ENCODE results near the gene POU3F3.

Gene POU3F3

DNA sequence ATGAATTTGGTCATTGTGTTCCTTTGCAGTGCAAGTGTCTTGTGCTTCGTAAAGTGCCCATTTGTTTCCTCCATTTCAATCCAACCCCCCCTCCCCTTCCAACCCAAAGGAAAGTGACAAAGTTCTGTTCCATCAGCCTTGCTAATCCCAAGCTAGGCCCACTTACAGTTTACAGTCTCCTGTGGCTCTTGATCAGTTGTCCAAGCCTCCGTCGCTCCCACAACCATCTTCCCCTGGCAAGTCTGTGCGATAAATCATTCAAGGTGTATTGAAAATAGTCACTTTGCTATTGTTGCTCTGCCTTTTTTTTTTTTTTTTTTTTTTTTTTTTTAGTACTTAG is 6.5 kb downstream of the POU3F3 start:
- DNase-seq (ENCODE audit: low read depth in 2 of 2), result no peak

DNA sequence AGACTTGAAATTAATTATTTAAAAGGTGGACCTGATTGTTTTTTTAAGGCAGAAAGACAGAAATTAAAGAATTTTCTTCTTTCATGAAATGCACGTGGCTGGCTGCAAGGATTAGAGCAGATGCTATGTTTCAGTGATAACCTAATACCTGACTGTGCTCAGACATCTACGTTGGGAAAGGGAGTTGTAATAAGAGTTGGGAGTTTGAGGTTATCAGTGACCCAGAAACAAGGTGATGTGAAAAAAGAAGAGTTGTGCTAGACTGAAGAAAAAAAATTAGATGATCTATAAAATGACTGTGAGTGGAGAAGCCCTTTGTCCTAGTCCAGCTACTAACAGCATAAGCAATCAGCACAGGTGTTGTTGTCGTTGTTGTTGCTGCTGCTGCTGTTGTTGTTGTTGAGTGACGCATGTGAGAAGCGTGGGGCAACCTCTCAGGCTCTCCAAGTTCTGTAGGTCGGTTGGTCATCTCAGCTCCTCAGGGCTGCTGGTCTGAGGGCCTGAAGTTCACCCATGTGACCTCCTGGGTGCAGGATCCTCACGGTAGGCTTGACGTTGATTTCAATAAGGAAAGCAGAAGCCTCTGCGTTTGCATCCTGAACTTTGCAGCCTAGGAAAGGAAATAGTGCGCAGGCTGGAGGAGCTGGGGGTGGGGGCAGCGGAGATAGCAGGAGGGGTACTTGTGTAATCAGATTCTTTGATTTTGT is 7.6 kb downstream of the POU3F3 start:
- no peak for DNase-seq (ENCODE audit: low read depth in 2 of 2)

DNA sequence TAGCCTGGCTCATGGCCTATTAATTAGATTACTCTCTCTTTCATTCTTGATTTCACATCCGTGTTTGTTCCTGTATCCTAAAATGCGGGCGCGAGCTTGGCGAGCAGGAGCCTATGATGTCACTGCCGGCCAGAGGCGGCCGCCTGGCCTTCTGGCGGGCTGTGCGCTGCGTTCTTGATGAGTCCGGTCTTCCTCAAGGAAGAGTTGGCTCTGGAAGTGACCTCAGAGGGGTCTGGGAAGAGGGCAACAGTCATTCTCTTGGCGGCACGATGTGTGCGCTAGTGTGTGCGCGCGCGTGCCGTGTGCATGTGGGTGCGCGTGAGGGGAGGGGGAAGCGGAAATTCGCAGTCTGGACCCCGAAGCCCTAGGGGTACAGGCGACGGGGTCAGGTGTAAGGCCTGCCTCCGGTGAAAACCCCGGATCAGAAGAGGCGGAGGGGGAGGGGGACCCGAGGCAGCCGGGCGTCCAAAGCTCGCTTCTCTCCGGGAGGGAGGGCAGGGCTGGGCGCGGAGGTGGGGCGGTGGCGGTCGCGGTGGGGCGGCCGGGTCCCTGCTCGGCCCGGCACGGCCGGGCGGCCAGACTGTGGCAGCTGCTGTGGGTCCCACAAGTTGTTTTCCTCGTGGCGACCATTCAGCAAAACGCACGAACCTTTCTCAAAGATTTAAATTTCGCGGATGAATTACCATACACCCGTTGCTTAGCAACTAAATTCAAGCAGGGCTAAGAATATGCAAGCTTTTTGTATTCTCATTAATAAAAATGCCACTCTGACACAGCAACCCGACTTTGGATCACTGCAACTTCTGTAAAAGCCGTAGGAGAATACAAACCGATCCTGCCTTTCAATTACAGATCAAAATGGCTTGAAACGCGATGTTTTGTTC is 8.4 kb downstream of the POU3F3 start:
- no peak for DNase-seq (ENCODE audit: low read depth in 2 of 2)

DNA sequence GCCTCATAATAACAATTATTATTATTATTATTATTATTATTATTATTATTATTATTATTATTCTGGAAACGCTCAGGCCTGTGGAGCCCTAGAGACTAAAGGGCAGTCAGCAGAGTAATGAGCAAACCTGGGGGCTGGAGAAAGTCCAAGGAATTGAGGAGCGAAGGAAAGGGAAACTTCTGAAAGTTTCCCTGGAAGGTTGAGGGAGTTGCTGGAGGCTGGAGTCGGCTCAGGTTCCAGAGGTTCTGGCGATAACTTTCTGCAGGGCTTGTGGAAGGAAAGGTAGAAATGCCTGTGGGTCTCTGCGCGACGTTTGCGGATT is 9.2 kb downstream of the POU3F3 start:
- DNase-seq (ENCODE audit: low read depth in 2 of 2), result no peak

DNA sequence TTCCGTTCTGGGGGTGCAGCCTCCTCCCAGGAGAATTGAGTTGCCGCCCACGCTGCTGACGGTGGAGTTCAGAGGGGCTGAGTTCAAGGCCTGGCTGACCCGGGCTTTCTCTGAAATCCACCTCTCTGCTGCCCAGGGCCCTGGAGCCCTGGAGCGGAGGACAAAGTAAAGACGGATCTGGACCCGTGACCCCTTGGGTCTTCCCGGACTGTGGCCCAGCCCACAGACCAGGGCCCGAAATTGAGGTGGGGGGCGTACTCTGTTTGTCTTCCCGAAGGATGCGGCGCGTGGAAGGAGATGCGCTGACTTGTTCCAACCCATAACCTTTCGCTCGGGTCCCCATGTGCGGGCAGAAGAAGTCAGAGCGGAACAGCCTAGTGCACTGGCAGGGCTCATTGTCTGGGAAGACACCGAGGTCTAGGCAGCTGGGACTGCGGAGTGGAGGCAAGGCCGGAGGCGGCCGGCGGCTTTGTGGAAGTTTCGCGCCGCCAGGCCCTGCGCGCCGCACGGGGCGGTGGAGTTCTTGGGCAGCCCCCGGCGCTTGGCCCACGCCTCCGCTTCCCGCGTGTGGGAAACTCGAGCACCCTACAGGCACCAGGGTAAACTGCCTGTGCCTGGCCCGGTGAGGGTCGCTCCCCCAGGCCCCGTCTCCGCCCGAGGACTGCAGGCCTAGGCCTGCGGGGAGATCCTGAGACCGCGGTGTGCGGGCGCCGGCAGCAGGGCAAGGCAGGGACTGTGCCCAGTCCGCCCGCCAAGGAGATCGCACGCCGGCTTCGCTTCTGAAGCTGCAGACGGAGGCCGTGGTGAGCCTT is 9.8 kb downstream of the POU3F3 start:
- no peak for DNase-seq (ENCODE audit: low read depth in 2 of 2)

DNA sequence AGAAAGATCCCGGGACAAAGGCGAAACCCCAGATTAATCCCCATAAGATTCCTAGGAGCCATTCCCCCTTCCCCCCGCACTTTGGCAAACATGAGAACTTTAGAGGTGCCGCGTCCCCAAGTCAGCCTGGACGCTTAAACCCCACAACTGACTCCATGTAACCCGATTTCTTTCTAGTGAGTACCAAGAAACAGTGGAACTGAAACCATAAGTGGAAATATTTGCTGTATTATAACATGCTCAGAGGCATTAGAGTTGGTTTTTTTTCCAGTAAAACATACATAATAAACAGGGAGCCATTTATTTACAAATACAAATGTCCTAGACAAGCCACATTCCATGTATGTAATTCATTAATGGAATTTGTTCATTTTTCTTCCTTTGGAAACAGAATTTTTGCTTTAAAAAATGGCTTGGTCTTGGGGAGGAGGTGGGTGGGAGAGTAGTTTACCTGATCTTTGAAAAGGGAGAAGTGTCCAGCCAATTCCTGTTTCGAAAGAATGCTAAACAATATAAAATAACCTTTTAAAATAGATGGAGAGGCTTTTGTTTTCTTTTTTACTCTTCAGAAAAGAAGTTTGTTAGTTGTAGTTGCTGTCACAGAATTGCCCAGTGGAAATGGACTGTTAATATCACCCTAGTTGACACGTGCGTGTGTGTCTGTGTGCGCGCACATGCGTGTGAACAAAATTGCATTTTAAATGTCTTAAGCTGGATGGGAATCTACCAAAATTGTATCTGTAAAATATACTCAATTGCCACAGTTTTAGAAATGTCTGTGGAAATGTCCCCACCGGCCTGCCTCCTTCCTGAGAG is 10.6 kb downstream of the POU3F3 start:
- no peak for DNase-seq (ENCODE audit: low read depth in 2 of 2)

DNA sequence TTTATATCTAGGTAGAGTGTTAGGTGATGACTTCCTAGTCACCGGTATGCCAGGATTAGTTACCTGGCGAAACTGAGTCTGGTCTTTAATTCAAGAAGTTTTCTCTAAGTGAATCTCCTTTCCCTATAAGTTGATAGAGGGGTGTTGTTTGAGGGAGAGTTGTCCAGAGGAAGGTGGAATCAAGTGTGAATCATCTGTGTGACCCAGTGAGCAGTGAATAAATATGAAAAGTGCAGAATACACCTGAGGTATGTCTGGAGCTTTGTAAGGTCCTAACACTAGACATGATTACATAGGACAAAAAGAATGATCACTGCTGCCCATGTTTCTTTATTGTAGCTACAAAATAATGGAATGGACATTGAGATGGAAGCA is 11.2 kb downstream of the POU3F3 start:
- DNase-seq (ENCODE audit: low read depth in 2 of 2), result no peak

DNA sequence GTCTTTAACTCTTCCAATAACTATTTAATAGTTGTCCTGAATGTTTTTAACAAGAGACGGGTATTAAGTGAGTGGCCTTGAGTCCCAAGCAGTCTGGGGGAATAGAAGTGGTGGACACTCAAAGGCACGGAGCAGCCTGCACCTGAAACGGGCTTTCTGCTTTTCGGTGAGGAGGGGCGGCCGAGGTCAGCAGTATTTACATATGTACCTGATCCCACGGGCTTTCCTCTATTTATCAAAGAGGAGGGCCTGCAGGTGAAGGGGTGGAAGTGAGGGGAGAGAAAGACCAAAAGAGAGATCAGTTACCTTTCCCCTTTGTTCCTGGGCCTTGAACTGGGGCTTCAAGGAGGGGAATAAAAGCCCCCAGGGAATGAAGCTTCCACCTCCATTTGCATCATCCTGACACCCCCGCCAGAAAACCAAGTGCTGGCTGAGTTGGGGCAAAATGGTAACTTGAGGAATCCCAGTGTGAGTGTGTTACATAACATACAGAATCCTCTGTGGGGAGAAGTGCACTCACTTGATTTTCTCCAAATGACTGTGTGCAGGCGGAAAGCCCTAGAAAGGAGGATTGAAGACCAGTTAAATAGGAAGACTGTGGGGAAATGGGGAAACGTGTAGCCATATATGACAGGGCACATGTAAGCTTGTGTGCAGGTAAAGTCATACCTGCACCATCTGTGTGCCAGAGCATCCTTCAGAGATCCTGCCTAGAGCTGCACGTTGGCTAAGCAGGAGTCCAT is 12.4 kb downstream of the POU3F3 start:
- DNase-seq (ENCODE audit: low read depth in 2 of 2), result no peak

DNA sequence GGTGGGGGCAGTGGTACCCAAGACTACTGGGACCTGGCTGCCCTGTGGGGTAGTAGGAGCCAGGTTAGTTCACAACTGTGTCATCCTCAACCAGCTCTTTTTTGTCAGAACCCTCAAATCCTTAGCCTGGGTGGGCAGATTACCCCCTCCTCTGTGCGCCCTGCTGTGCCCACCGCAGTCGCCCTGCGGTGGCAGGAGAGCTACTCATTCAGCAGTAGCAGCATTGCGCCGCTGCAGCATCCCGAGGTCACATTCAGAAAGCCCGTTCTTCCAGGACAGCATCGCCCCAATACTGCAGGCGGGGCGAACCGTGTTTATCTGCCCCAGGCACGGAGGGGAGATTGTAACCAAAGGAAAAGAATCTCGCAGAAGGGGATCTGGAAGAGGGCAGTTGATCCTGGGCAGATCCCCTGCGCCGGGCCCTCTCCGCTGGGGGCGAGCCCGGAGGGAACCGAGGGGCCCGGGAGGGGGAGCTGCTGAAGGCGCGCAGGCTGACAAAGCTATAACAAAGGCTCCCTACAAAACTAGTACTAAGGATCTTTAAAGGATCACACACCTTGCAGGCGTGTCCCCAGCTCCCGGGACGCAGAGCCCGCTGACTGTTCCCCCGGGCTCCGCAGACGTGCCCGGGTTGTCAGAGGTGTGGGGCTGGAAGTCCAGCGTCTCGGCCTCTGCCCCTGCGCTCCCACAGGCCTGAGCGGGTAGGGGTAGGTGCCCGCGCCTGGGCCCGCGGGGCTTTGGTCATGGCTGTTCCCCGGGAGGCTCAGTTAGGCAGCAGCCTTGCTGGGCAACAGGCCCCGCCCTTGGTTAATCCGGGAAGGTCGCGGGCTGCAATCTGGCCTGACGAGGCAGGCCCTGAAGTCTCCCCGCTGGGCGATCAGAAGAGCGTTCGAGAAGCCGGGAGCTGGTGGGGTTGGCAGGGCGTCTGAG is 13.2 kb downstream of the POU3F3 start:
- no peak for DNase-seq (ENCODE audit: low read depth in 2 of 2)

DNA sequence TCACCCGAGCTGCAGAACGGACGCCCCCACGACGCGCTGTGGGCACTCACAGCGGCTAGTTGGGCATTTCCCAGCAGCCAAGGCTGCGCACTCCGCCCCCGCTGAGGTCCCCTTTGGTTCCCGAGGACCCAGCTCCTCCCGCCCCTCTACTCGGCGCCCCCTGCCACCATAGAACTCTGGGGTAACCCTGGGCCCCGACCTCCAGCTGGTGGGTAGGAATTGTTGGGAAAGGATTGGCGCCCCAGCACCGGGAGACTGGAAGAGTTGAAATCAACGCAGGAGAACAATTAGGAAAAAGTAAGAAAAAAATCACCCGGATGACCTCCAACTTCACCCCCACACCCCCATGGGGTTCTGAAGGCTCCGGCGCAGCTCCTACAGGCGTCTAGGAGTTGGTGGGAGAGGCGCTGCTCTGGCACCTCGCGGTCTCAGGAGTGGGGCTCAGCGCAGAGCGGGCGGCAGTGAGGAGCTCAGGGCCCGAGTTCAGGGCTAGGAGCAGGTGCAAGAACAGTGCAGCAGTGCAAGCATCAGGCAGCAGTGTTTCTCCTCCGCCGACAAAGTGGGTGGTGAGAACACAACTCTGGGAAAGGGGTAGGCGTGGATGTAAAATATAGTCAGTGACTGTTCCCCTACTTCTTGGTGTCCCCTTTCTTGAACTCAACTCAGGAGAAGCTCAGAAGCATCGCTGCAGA is 14.0 kb downstream of the POU3F3 start:
- DNase-seq (ENCODE audit: low read depth in 2 of 2), result no peak

DNA sequence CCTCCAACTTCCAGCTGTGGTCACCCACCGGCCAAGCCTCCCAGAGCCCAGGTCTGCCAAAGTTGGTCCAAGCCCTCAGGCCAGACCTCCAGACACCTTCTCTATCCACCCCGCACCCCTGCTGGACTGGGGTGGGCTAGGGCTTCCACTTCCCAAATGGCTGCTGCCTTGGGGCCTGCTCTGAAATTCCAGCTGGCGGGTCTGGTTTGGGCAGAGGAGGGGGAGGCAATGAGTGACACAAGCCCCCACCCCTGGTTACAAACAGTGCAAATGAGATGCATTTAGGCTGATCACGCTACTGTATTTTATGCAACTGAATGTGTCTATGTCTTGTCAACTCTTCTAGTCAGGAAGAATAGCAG is 14.6 kb downstream of the POU3F3 start:
- no peak for DNase-seq (ENCODE audit: low read depth in 2 of 2)

DNA sequence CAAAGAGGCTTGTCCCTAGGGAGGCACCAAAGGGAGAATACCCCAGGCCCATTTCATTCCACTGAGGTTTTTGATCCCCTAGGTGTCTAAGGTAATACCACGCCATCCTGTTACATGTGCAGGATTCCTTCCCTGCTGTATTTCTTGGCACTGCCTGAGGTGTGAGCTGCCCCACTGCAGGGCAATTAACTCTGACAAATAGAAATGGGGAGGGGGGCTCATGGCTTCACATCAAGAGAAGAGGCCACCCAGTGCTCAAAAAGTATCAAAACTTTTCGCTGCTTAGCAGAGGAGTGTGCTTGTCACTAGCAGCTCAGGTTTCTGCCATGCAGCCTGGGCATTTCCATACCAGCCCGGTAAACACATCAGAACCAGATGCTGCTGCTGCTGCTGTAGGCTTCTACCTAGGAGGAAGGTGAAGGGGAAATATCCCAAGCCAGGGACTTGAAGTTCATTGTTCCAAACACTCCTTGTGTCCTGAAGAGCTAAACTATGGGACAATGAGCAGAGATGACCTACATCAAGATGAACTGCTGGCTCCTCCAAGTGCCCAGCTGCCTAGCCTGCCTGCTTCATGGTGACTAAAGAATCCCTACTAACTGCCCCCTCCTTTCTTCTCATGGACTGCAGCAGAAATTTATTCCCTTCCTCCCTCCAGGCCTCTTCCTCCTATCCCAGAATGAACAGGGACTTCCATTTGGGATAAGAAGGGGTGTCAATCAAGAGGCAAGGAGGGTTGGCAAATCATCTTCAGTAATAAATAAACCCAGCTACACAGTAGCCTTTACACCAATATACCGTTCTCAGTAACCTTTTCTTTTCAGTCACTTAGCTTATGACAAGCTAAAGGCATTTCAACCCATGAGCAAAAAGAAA is 16.4 kb downstream of the POU3F3 start:
- DNase-seq (ENCODE audit: low read depth in 2 of 2), result no peak

DNA sequence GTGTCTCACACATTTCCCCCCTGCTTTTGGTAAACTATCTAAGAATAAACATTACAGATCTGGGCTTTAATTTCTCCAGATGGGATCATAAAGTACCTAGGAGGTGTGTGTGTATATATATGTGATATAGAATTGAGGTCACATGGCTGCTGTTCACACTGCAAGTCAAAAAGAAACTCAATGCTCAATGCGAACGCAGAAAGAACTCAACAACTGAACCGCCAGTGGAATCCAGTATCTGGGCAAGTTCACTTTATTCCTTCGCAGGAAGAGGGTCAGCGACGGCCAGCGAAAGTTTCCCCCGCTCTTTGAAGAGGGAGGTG is 17.7 kb downstream of the POU3F3 start:
- DNase-seq (ENCODE audit: low read depth in 2 of 2), result no peak

DNA sequence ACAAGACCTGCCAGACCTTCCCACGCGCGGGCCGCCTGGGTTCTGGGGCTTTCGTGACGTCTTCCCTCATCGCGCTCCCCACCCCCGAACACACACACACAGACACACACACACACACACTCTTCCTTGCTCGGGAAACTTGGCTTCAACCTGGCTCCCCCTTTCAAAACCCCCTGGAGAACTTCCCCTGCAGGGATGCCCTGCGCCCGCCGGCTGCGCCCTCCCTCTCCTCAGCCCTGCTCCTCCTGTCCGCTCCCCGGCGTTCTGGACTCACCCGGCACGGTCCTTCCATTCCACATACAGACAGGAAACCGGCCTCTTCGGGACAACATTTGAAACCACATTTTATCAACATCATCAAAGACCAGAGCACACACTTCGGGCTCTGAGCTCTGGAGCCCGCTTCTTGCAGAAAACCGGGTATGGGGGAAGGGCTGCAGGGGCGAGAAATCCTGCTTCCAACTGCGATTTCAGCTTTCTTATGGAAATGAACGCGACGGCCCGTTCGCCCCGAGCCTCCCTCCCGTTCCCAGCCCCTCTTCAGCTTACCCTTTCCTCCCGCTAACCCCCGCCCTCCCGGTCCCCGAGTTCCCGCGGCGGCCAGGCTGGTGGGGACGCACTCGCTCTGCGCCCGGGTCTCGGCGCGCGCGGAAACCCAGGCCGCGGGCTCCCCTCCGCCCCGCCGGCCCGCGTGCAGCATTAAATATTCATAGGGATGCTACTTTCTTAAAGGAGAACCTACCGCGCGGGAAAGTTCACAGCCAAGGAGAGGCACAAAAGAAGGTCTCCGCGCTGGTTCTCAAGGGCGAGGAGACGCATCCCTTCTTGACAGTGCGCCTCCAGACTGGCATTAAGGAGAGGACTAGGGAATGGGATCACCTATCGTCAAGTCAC is 18.3 kb downstream of the POU3F3 start:
- DNase-seq (ENCODE audit: low read depth in 2 of 2), result no peak

DNA sequence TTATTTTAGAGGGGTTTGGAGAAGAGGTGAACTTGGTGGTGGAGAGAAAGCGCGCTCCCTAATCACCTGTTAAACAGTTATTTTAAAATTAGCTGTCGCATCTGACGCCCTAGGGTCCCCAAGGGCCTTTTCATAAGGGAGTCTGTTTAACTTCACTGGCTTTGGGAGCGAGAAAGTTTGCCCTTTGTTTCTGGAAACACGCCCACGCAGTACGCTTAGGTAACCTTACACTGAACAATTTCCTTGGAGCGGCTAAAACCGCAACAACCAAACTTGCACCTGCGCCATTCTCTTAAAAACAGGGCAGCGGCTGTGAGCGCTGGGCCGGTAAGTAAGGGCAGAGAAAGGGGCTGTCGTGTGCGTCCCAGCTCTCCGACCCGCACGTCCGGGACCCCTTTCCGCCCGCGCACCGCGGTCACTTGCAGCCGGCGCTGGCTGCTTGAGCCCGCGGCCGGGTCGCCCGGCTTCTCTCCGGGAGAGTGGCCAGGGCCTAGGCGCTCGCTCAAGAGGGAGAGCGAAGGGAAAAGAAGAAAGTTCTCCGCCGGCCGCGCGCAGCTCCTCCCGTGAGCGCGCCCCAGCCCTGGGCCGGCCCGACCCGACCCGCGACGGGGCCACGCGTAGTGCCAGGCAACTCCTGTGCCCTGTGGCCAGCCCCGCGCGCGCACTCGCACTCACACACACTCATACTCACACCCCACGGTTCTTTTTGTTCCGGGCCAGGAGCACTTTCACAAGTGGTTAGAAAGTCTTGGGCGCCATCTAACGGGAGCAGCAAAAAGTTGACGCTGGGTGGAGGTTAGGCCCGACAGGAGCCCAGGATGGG is 19.2 kb downstream of the POU3F3 start:
- no peak for DNase-seq (ENCODE audit: low read depth in 2 of 2)

DNA sequence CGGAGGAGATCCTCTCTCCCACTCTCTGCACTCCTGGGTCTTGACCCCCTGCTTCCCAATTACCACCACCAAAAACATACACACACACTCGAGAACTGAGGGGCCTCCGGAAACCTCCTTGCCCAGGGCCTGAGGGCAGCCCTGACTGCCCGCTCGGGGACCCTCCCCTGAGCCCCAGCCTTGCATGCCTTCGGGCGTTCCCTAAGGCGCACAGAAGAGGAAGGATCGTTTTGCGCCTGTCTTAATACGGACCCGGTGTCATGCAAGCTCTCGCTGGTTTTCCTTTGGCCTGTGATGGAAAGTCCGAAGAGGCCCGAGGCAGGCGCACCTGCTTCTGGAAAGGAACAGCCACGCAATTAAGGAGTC is 19.8 kb downstream of the POU3F3 start:
- DNase-seq (ENCODE audit: low read depth in 2 of 2), result no peak

DNA sequence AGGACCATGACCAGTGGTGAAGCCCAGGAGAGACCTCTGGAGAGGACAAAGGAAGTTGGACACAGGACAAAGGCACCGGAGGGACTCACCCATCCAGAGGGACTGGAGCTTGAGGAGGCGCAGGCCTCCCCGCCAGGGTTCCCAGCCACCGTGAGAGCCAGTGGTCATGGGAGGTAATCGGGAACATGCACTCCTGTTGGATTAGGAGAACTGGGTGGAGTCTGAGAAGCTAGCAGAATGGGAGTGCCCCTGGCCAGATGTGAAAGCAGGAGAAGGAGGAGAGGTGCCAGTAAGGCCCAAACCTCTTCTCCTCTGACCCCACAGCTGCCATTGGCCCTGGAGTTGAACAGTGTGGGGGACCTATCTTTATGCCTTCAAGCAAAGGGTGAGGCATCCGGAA is 20.3 kb downstream of the POU3F3 start:
- DNase-seq (ENCODE audit: low read depth in 2 of 2), result no peak
